Neuronal stem cell (in vitro differentiated cells): Measurements from ENCODE around the gene MT1X.

Experiments
- DNase-seq: peaks from one replicate; pipeline ENCODE4 v3.0.0-alpha.2; 2013; ENCODE audit warnings: low spot score
- H2AFZ ChIP-seq: one replicate; pipeline ENCODE4 v1.6.1; 2013; ENCODE audit warnings: mild to moderate bottlenecking, low read length, inconsistent platforms
- H2AK5ac ChIP-seq: 2 replicates; pipeline ENCODE4 v1.6.1; 2013; ENCODE audit warnings: low read depth, mild to moderate bottlenecking, inconsistent platforms, low read length, moderate library complexity, mixed read lengths
- H2BK120ac ChIP-seq: 2 replicates; pipeline ENCODE4 v1.6.1; 2013; ENCODE audit warnings: low read depth, mild to moderate bottlenecking, inconsistent platforms, low read length, moderate library complexity, mixed read lengths
- H2BK12ac ChIP-seq: one replicate; pipeline ENCODE4 v1.6.1; 2013; ENCODE audit warnings: low read length, inconsistent platforms
- H2BK15ac ChIP-seq: 2 replicates; pipeline ENCODE4 v1.6.1; 2013; ENCODE audit warnings: mild to moderate bottlenecking, low read length, inconsistent platforms, mixed read lengths
- H2BK5ac ChIP-seq: one replicate; pipeline ENCODE4 v1.6.1; 2013; ENCODE audit warnings: inconsistent platforms, mild to moderate bottlenecking, low read length, moderate library complexity
- H3K14ac ChIP-seq: one replicate; pipeline ENCODE4 v1.6.1; 2013; ENCODE audit warnings: low read length, inconsistent platforms
- H3K18ac ChIP-seq: 2 replicates; pipeline ENCODE4 v1.6.1; 2013; ENCODE audit warnings: low read length, inconsistent platforms
- H3K23ac ChIP-seq: 2 replicates; pipeline ENCODE4 v1.6.1; 2013; ENCODE audit warnings: low read depth, mild to moderate bottlenecking, mixed read lengths, low read length, inconsistent platforms; ENCODE audit not compliant: poor library complexity
- H3K27ac ChIP-seq: replicated peaks from 3 replicates; pipeline ENCODE4 v1.5.1; 2013; ENCODE audit warnings: low read length, inconsistent platforms
- H3K27me3 ChIP-seq, 3 experiments: 2 replicates each; pipeline ENCODE4 v1.6.1; 2013; ENCODE audit warnings: low read length in 3 of 3, mild to moderate bottlenecking in 2 of 3, inconsistent platforms in 1 of 3, low read depth in 1 of 3, mixed read lengths in 1 of 3, moderate library complexity in 1 of 3; ENCODE audit not compliant: control insufficient read depth in 3 of 3, insufficient read depth in 3 of 3
- H3K36me3 ChIP-seq, 2 donors: replicated peaks in 1 of 2; 2 replicates each; pipeline ENCODE4 v1.6.1; 2013; ENCODE audit warnings: low read length in 2 of 2; ENCODE audit not compliant: control insufficient read depth in 2 of 2, insufficient read depth in 2 of 2
- H3K4ac ChIP-seq: 2 replicates; pipeline ENCODE4 v1.6.1; 2013; ENCODE audit warnings: inconsistent platforms, mild to moderate bottlenecking, low read length, moderate library complexity
- H3K4me1 ChIP-seq, 2 donors: 1 replicate in 1 of 2; 2 replicates in 1 of 2; pipeline ENCODE4 v1.6.1; 2013; ENCODE audit warnings: low read length in 2 of 2, low read depth in 1 of 2; ENCODE audit not compliant: control insufficient read depth in 2 of 2, insufficient read depth in 1 of 2
- H3K4me2 ChIP-seq: one replicate; pipeline ENCODE4 v1.6.1; 2013; ENCODE audit warnings: mild to moderate bottlenecking, low read length, inconsistent platforms; ENCODE audit not compliant: insufficient read depth, poor library complexity, severe bottlenecking
- H3K4me3 ChIP-seq, 2 donors: 2 replicates each; pipeline ENCODE4 v1.5.1; 2013; ENCODE audit warnings: low read length in 2 of 2, mild to moderate bottlenecking in 2 of 2, inconsistent platforms in 1 of 2, moderate library complexity in 1 of 2
- H3K79me1 ChIP-seq: one replicate; pipeline ENCODE4 v1.6.1; 2013; ENCODE audit warnings: low read depth, mild to moderate bottlenecking, inconsistent platforms, low read length, moderate library complexity
- H3K9ac ChIP-seq: one replicate; pipeline ENCODE4 v1.6.1; 2013; ENCODE audit warnings: mild to moderate bottlenecking, low read depth, low read length, inconsistent platforms; ENCODE audit not compliant: poor library complexity
- H3K9me3 ChIP-seq, 2 donors: replicated peaks in 1 of 2; 2 replicates each; pipeline versions ENCODE3 to v1.6.1; 2013; ENCODE audit warnings: low read length in 2 of 2, mild to moderate bottlenecking in 2 of 2, inconsistent platforms in 1 of 2, low read depth in 1 of 2, mixed read lengths in 1 of 2, moderate library complexity in 1 of 2; ENCODE audit not compliant: control insufficient read depth in 2 of 2, insufficient read depth in 1 of 2
- H4K8ac ChIP-seq: one replicate; pipeline ENCODE4 v1.6.1; 2013; ENCODE audit warnings: low read depth, mild to moderate bottlenecking, inconsistent platforms, low read length, moderate library complexity
- H4K91ac ChIP-seq: one replicate; pipeline ENCODE4 v1.6.1; 2013; ENCODE audit warnings: low read length, low read depth, mild to moderate bottlenecking, inconsistent platforms; ENCODE audit not compliant: poor library complexity
- WGBS, 2 donors: extraction: QIAGEN DNeasy Blood & Tissue Kit; methylation state at CpG; one replicate each; pipeline ENCODE4 v1.1.7; 2013; ENCODE audit warnings: missing lambda C conversion rate in 2 of 2, mixed read lengths in 1 of 2; ENCODE audit not compliant: insufficient read length in 2 of 2, insufficient replicate concordance in 1 of 2; ENCODE audit errors: extremely low coverage in 2 of 2; 5-methylcytosine and 5-hydroxymethylcytosine counted together

The MT1X gene

DNA sequence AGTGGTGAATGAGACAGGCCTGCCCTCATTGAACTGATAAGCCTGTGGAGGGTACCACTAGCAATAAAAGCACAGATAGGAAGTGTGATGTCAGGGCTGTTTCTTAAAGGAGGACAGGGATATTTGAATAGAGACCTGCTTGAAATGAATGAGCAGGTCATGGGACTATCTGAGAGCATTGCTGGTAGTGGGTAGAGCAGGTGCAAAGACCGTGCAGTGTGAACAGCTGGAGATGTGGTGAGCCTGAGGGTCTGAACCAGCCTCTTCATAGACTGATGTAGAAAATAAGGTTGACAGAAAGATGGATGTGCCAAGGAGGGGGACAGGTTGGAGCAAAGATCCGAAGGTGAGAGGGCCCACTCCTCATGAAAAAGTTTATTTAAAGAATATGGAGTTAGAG is 50.1 kb downstream of the MT1X start:
- no CpG with 5 or more reads among the region's 2 CpGs for WGBS, 2 donors
- H3K27ac ChIP-seq = no peak overlapping the region
- H3K4me3 ChIP-seq = no peak overlapping the region
- no peak overlapping the region for H3K14ac ChIP-seq
- peaks cover 0 to 2% of the 10 kb centered on the region in 2 donors for H3K9me3 ChIP-seq
- H3K36me3 ChIP-seq = peaks cover 2 to 3% of the 10 kb centered on the region in 2 donors
- no peak overlapping the region for H2AFZ ChIP-seq
- H3K27me3 ChIP-seq = no peaks in the 10 kb centered on the region
- H3K79me1 ChIP-seq = peaks cover 5% of the 10 kb centered on the region
- H2BK120ac ChIP-seq = no peak overlapping the region
- H3K23ac ChIP-seq = no peak overlapping the region
- H2AK5ac ChIP-seq = no peak overlapping the region
- H4K8ac ChIP-seq = no peak overlapping the region
- H2BK15ac ChIP-seq = no peak overlapping the region
- H3K4me2 ChIP-seq = no peak overlapping the region
- peaks cover 2 to 4% of the 10 kb centered on the region in 2 donors for H3K4me1 ChIP-seq
- H4K91ac ChIP-seq = no peak overlapping the region
- DNase-seq = no peak
- no peak overlapping the region for H3K4ac ChIP-seq
- H3K9ac ChIP-seq = no peak overlapping the region
- H3K18ac ChIP-seq = no peak overlapping the region
- no peak overlapping the region for H2BK5ac ChIP-seq
- no peak overlapping the region for H2BK12ac ChIP-seq

DNA sequence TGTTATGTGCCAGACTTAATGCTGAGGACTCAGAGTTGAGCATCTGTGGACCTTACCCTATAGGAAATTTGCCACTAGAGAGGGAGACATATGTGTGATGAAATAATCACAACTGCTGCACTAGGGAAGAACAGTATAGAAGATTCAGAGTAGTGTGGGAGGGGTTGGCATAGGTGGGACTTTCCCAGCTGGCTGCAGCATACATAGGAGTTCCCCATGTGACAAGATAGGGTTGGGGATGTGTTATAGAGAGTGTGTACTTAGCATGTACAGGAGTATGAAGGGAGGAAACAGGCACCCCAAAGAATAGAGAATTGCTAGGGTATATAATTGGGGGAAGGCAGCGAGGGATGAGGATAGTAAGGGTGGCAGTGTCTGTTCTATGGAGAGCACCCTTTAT is 50.6 kb downstream of the MT1X start:
- Histone ChIP-seq H3K36me3 (peaks cover 2 to 3% of the 10 kb centered on the region in 2 donors), H3K14ac (no peak overlapping the region), H3K79me1 (peaks cover 7% of the 10 kb centered on the region), H4K8ac (no peak overlapping the region), H2BK120ac (no peak overlapping the region), H3K27me3 (no peaks in the 10 kb centered on the region), H2AFZ (no peak overlapping the region), H3K27ac (no peak overlapping the region), H3K9ac (no peak overlapping the region), H3K9me3 (peaks cover 0 to 2% of the 10 kb centered on the region in 2 donors), H2BK5ac (no peak overlapping the region), H4K91ac (no peak overlapping the region), H3K4me2 (no peak overlapping the region), H2BK15ac (no peak overlapping the region), H3K4me1 (peaks cover 2 to 4% of the 10 kb centered on the region in 2 donors), H3K18ac (no peak overlapping the region), H3K4me3 (no peak overlapping the region), H3K4ac (no peak overlapping the region), H2AK5ac (no peak overlapping the region), H2BK12ac (no peak overlapping the region), H3K23ac (no peak overlapping the region)
- WGBS, 2 donors = no CpG with 5 or more reads among the region's 1 CpG
- no peak for DNase-seq
